ENCODE data around the gene THEM4.

DNA sequence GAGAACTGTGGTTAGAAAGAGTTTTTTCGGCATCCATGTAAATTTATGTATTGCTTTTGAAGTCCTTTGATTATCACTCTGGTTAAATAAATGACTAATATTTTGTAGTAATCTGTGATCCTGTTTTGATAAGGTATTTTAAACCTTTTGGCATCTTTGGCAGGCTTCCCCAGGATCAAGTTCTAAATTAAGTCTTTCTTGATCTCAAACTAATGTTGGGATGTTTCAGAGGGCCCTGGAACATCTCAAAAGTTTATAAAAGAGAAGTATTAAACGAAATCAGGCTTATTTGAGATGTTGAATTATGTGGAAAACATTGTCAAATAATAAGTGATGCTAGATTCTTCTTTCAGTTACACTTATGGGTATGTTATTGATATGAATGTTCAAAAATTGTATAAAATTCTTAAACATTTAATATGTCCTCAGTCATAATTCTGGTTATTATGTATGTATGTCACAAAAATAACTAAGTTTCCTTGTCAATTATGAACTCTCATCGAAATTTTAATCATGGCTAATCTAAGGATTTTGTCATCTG, 47.7 kb upstream of the THEM4 start:
- TF ChIP-seq, protein P1, sequence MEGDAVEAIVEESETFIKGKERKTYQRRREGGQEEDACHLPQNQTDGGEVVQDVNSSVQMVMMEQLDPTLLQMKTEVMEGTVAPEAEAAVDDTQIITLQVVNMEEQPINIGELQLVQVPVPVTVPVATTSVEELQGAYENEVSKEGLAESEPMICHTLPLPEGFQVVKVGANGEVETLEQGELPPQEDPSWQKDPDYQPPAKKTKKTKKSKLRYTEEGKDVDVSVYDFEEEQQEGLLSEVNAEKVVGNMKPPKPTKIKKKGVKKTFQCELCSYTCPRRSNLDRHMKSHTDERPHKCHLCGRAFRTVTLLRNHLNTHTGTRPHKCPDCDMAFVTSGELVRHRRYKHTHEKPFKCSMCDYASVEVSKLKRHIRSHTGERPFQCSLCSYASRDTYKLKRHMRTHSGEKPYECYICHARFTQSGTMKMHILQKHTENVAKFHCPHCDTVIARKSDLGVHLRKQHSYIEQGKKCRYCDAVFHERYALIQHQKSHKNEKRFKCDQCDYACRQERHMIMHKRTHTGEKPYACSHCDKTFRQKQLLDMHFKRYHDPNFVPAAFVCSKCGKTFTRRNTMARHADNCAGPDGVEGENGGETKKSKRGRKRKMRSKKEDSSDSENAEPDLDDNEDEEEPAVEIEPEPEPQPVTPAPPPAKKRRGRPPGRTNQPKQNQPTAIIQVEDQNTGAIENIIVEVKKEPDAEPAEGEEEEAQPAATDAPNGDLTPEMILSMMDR (IDR thresholded peaks at IDR 0.05) = no peak
- no peak for TF ChIP-seq POLR2A (IDR thresholded peaks at IDR 0.05)

Data from heart left ventricle (tissue), 13 donors.